C4-2B (cell line): Measurements from ENCODE around the gene AKT1S1.

Source experiments
- CTCF ChIP-seq: fragments of 450-650 bp; conservative IDR thresholded peaks from 2 replicates; pipeline ENCODE4 v1.5.1; 2017; ENCODE audit warnings: mild to moderate bottlenecking
- ZFX ChIP-seq: fragments of 450-650 bp; IDR thresholded peaks from 2 replicates; pipeline ENCODE4 v1.6.1; 2017

DNA sequence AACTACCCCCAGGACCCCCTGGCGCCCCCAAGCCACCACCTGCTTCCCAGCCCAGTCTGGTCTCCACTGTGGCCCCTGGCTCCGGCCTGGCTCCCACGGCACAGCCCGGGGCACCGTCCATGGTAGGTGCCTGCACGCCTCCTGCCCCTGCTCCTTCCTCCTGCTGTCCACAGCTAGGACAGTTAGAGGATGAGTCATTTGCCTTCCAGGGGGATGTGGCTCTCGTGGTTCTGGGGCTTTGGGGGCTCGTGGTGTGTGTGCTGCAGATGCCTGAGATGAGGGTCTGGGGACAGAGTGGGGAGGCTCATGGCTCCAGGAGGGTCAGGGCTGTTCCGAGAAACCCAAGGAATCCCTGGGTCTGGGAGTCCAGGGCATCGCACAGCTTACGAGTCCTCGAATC lies 46.4 kb downstream of the AKT1S1 start:
- TF ChIP-seq CTCF (no peak), ZFX (no peak)
